IPS DF 4.7 (cell line): ENCODE results near the gene PTPRN2.
"Not testable (repeated sequence)": the region's sequence is repeated elsewhere in the genome, so short reads cannot be mapped to it uniquely, and the experiment has no call there.

Experiments used
- DNase-seq: peaks from one replicate; pipeline ENCODE4 v3.0.0-alpha.2; 2013; ENCODE audit warnings: low spot score; ENCODE audit errors: extremely low read depth

The PTPRN2 gene

GRCh38 chr7:157986051-157986450 lies 601.6 kb downstream of the PTPRN2 start:
- no peak for DNase-seq

- no peak for DNase-seq
Observed at GRCh38 chr7:157985636-157986035, 602.0 kb downstream of the PTPRN2 start.

- DNase-seq = no peak
Observed at GRCh38 chr7:157984423-157985163, 603.0 kb downstream of the PTPRN2 start.

DNA sequence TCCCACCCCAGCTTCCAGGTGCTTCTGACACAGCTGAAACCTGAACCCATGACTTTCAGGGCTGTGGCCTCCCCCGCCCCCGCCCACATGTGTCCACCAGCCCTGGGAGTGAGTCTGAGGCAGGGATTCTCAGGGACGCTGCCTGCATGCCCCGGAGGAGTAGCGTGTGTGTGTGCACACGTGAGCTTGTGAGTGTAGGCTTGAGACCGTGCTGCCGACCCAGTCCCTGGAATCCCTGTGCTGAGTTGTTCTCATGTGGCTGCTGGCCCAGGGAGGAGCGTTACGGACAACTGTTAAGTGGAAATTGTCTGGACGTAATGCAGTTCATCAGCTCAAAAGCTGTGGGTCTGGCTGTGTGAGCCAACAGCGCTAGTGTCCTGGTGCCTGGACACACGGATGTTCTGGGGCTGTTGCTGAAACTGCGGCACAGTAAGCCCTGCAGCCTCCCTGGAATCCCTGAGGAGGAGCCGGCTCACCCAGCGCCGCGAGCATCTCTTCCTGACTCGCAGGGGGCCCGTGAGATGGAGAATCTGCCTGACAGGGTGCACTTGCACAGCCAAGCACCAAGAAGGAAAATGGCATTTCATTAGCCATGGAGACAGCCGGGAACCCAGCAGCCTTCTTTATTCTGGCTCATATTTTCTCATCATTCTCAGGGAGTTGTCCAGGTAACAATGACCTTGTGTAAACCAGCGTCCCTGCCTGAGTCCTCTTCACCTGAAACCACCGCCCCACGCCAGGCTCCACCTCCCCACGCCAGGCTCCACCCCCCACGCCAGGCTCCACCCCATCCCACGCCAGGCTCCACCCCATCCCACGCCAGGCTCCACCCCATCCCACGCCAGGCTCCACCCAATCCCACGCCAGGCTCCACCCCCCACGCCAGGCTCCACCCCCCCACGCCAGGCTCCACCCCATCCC lies 603.9 kb downstream of the PTPRN2 start:
- no peak for DNase-seq

DNA sequence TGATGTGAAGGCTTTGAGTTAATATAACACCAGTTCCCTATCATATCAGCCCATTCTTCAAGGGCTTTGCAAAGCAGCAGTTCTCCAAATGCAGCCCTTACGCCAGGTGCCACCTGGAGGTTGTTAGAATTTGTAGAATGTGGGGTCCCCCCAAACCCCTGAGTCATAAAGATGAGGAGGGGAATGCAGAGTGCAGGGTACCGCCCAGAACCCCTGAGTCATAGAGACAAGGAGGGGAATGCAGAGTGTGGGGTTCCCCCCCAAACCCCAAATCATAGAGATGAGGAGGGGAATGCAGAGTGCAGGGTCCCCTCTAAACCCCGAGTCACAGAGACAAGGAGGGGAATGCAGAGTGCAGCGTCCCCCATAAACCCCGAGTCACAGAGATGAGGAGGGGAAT lies 605.8 kb downstream of the PTPRN2 start:
- DNase-seq = no peak

GRCh38 chr7:157980774-157981173 lies 606.8 kb downstream of the PTPRN2 start:
- DNase-seq = no peak

DNA sequence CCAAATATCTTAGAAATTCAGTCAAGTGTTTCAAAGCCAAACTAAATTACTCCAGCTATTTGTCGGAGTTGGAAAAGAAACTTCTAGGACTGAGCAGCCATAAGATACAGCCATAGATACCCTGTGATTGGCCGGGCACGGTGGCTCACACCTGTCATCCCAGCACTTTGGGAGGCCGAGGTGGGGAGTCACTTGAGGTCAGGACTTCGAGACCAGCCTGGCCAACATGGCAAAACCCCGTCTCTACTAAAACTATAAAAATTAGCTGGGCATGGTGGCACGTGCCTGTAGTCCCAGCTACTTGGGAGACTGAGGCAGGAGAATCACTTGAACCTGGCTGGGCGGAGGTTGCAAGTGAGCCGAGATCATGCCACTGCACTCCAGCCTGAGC lies 607.3 kb downstream of the PTPRN2 start:
- not testable (repeated sequence) for DNase-seq

DNA sequence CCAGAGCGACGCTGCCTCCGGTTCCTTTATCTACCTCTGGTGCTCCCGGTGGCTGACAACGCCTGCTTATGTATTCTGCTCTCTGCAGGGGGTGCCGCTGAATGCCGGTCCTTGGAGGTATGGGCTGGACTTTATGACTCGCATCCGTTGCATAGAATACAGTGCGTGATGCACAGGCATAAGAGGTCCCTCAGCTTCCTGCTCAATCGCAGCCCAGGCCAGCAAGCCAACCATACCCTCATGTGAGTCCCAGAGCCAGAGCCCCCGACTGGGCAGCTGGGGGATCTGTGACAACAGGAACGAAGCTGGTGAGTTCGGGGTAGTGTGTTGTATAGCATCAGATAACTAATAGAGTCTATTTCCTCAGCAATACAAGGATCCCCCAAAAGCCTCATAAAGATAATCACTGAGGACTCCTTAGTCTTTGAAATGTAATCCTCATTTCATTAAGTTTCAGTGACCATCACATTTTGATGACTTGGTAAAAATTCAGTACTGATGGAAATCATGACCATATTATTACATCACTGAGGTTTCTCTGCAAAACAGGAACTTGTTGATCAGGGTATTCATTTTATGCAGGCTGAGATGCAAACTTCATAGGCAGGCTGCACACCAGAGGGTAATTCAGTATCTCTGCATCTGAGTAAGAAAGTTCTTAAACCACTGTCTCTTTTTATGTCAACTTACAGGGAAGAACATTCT lies 607.8 kb downstream of the PTPRN2 start:
- DNase-seq = no peak

GRCh38 chr7:157978766-157979165 lies 608.9 kb downstream of the PTPRN2 start:
- no peak for DNase-seq

DNA sequence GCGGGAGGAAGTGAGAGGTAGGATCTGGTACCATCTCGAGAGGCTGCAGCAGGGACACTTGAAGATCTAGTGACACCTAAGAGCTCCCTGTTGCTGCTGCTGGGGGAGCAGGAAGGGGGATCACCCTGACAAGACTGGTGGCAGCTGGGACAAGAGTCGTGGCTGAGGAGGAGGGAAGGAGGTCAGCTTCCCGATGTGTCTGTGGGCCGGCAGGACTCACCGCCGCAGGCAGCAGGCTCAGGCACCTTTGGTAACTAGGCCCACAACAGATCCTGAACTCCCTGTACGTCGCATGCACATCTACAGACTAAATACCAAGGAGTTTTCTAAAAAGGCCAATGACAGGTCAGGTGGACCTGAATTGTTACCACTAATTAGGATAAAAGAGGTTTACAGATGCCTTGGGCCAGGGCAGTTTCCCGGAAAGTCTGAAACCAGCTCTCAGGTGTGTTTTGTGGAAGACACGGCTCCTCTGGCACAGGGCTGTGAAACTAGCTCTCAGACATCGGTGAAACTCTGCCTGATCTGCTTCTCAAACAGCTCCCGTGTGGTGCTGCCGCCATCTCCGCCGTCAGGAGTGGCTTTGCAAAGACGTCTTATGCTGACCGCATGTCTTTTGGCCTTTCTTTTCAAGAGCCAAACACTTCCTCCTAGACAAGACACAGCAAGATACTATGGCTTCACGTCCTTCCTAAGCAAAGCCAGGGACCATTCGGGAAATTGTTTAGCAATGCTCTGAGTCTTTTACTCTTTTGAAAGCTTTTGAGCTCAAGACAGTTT lies 609.7 kb downstream of the PTPRN2 start:
- DNase-seq = no peak

GRCh38 chr7:157977306-157977705 lies 610.3 kb downstream of the PTPRN2 start:
- DNase-seq = no peak

DNA sequence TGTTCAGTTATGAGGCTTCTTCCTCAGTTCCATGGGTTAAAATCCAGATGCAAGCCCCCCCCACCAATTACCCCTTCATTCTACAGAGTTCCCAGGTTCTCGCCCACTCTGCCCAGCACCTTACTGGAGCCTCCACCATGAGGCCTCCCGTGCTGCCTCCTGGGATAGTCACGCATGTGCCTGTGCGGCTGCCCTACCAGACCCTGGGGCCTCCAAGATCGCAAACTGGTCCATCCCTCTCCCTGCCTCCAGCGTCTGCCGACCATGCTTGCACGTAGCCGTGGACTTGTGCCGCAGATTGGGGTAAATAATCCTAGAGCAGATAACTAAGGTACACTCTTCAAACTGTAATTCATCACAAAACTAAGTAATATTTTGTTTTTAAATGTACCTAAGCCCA lies 611.2 kb downstream of the PTPRN2 start:
- no peak for DNase-seq

- no peak for DNase-seq
Observed at GRCh38 chr7:157975401-157976372, 611.9 kb downstream of the PTPRN2 start.

- no peak for DNase-seq
Observed at GRCh38 chr7:157974678-157975230, 612.9 kb downstream of the PTPRN2 start.

GRCh38 chr7:157973971-157974677 lies 613.5 kb downstream of the PTPRN2 start:
- no peak for DNase-seq

DNA sequence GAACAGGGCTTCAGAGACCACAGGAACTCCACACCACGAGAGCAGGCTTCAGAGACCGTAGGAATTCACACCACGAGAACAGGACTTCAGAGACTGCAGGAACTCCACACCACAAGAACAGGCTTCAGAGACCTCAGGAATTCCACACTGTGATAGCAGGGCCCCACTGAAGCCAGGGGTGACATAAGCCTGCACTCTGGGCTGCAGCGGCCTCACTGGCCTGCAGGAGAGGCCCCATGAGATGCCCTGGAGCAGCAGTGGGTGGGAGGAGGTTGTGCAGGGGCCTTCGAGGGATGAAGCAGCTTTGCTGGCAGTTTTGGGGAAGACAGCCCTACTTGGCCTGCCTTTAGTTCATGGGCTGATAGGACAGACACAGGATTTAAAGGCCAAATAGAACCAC lies 614.7 kb downstream of the PTPRN2 start:
- DNase-seq = no peak

DNA sequence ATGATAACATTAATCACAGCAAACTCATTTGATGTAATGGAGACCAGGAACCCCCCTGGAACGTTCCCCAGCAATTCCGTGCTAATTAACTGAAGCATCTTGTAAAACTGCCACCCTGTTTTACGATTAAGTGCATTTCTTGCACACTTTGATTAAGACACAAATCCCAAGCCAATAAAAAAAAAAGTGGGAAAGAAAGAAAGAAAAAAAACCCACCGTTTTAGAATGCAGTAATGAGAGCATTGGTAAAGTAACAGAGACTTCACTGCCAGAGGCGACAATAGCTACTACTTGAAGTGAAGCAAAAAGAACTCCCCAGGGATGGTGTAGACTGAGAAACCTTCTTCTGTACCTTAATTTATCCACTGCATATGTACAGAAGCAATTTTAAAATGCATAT lies 616.1 kb downstream of the PTPRN2 start:
- no peak for DNase-seq

DNA sequence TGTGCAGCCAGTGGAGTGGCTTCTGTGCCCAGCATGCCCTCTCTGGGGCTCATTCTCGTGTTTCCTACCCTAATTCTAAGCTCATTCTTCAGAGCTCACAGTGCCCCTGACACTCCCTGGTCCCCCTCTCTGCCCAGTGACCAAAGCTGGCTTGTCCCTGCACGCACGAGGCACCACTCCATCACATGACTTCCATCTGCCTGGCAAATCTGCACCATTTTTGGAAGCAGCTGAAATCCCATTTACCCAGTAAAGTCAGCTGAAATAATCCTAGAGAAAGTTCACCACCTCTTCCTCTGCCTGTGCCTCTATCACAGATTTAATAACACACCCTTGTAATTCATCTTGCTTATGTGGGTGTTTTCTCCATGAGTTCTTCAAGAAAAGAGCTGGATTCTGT lies 616.9 kb downstream of the PTPRN2 start:
- DNase-seq = no peak

DNA sequence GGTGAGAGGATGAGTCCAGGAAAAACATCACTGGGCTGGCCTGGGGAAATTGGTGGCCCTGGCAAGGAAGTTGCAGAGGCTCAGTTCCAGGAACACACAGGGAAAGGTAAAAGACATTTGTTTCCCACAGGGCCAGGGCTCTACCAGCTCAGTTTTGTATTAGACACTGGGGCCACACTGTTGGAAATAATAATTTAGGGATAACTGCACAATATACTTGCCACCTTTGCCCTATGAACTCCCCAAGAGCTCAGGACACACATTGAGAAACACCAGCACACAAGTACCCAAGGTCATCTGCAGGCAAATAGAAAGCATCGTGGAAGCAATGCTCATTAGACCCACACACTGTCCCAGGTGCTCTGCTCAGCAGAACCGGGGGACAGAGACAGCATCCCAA lies 617.6 kb downstream of the PTPRN2 start:
- no peak for DNase-seq
